HG03342 (cell line): ENCODE data around the gene NEFH.
A peak's percentile ranks its signal among the peaks of the same experiment; 100 is the strongest.
"Not testable (repeated sequence)": the region's sequence is repeated elsewhere in the genome, so short reads cannot be mapped to it uniquely, and the experiment has no call there.

Experiments used
- ATAC-seq: cut with Tn5 transposase; IDR thresholded peaks from one replicate; pipeline ENCODE4 v1.9.1; 2021; ENCODE audit warnings: mild to moderate bottlenecking, moderate library complexity; ENCODE audit not compliant: unreplicated experiment

NEFH gene

DNA sequence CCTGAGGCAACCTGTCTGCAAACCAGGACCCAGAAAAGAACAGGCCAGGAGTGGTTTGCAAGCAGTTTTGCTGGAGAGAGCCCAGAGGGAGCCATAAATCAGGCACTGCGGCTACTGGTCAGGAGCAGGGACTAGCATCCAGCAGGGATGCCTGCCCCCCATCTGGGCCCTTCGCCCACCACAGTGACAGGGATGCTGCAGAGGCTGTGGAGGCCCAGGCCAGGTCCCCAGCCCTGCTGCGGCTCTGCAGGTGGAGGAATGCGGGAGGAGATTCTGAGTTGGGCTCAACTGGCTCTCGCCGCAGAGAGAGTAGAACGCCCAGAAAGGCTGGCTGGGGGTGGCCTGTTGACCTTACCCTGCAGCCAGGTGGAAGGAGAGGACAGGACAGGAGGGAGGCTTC is 16.4 kb upstream of the NEFH start:
- ATAC-seq: no peak

DNA sequence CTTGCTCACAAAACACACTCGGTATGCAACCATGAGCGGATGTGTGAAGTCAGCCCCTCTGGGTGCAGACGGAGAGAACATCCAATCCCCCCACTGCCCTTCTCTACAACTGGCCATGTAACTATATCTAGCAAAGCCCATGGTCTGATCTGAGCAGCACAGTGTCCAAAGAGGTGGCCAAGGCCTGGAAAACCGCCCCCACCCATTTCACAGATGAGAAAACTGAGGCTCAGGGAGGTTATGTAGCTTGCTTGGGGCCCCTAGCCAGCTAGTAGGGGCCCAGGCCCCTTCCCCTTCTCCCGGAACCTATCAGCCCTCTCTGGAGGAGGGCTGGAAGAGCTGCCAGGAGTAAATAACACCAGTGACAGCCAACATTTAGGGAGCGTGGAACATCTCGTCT is 15.4 kb upstream of the NEFH start:
- ATAC-seq: no peak

DNA sequence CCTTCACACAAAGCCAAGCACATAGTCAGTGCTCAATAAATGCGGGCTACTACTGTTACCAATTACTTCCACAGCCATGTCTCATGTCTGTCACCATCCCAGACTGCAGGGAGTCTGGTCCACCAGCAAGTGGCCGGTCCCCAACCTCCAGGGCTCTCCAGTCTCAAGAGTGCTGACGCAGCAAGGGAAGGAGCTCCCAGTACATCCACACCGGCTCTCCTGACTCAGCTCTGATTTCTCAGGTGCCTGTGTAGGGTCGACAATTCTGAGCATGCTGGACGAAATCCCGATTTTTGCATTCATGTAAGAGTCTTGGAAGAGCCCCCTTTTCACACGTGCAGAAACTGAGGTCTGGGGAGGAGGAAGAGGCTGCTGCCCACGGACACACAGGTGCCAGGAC is 10.3 kb upstream of the NEFH start:
- no peak for ATAC-seq

DNA sequence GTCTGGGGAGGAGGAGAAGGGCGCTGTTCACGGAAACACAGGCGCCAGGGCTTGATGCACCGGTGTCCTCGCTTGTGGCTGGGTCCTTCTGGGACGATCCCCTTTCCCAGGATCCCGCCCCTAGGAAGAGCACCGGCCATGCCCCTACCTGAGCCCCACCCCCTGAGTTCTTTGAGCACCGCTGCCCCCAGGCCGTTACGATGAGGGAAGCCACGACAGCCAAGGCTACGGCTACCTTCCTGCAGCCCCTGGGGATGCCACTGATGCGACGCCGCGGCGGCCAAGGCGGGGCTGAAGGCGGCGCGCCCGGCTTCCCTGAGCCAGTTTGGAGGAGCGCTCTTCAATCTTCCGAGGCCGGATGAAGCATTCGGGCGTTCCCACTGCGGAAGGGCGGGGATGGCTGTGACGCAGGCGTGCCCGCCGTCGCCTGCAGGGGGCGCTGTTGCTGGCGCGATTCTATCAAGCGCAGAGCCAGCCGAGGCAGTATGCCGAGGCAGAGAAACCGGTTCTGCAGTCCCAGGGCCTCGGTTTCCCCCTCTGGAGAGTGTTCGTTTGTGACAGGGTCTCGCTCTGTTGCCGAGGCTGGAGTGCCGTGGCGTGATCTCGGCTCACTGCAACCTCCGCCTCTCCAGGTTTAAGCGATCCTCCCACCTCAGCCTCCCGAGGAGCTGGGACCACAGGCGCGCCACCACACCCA is 9.7 kb upstream of the NEFH start:
- no peak for ATAC-seq

DNA sequence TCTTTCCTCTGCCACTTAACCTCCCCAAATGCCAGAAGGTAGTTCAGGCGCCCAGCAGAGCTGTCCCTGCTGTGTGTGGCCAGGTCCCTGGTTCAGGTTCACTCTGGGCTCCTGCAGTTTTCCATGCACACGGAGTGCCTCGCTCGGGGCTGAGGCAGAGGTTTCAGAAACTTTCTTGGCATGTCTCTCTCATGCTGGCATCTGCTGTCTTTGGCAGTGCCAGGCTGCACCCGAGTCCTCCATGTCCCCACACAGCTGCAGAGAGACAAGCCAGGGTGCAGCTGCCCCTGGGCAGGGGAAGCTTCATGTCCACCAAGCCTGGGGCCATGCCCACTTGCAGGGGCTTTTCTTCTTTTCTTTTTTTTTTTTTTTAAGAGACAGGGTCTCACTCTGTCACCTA is 7.0 kb upstream of the NEFH start:
- ATAC-seq: no peak

DNA sequence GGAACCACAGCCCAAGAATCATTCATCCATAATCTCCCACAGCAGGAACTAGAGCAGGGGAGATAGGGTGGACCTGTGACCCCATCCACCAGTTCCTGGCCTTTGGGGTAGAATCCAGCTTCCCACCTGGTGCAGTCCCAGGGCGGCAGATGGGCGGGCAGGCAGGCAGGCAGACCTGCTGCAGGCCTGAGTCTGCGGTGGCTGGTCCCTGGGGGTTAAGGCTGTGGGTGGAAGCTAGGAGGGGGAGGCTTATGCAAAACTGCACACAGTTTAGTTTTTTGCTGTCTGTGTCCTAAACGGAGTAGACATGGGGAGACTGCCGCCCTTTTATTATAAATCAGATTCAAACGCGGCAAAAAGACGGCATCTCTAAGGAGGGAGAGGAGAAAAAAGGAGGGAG is 4.5 kb upstream of the NEFH start:
- peak; percentile 63 for ATAC-seq

DNA sequence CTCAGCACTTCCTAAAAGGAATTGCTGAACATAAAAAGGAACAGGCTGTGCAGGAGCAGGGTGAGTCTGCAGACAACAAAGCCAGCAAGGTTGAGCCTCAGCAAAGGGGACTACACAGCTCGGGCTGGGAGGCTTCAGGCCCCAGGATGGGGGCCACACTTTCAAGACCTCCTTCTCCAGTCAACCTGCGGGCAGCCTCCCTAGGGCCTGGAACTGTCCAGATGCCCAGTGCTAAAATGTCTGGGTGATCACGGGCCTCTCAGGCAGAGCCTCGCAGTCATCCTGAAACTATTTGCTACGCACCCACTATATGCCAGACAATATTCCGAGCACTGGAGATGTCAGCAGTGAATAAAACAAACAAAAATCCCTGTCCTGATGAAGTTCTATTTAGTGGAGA is 3.9 kb upstream of the NEFH start:
- ATAC-seq: no peak

DNA sequence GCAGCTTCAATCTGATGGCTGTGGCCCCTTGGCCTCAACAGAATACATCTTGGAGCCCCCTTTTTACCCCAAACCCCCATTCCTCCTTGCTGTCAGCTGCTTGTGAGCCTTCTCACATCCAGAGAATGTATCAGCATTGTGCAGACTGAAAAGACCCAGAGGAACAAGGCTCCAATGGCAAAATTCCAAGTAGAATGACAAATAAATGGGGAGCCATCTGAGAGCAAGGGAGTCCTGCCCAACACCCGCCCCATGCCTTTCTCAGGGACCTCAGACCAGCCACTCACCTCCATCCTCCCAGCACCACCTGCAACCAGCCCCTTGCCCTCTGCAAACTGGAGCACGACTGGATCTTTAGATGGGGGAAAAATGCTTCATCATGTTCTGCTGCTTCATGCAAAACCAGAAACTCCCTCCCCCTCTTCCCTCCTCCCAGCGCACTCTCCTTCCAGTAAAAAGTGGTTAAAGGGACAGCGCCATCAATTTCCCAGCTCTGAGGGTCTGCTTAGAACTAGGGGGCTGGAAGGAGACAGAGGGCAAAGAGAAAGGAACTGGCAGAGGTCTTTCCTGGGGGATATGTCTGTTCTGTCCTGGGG is 2.2 kb upstream of the NEFH start:
- no peak for ATAC-seq

DNA sequence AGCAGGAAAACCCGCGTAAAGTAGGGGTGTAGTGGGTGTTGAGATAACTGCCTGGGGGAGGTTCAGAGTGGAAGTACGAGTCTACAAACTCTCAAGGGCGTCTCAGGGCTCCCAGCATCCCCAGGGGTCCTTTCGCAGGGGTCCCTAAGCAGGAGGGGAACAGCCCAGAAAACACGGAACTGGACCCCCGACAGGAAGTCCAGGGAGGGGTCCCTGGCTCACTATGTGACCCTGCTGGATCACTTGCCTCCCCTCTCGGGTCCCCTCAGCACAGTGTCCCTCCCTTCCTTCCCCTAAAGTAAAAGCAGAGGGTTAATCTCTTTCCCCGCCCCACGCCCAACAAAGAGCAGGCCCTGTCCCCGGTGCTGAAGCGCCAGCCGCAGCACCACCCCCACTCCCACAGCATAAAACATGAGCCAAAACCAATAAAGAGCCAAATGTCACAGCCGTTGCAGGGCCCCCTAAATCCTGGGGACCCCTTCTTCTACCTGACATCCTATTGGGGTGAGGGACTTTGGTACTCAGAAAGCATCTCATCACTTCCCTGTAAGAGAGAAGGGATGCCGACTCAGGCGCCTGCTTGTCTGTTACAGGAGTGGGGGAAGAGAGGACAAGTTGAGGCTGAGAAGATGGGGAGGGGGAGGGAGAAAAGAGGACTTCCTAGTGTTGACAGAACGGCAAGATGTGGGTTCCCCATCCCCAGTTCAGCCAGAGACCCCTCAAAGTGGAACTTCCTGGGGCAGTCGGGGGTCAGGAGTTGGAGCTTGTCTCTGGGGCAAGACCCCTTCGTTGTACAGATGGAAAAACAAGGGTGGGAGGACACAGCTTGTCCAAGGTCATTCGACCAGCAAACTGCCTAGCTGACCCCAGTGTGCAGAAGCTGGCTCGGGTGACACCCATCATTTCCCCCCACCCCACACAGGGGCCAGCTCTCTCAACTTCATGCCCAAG is 1.4 kb upstream of the NEFH start:
- ATAC-seq: no peak

DNA sequence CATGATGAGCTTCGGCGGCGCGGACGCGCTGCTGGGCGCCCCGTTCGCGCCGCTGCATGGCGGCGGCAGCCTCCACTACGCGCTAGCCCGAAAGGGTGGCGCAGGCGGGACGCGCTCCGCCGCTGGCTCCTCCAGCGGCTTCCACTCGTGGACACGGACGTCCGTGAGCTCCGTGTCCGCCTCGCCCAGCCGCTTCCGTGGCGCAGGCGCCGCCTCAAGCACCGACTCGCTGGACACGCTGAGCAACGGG is 169 bp downstream of the NEFH start:
- no peak for ATAC-seq

DNA sequence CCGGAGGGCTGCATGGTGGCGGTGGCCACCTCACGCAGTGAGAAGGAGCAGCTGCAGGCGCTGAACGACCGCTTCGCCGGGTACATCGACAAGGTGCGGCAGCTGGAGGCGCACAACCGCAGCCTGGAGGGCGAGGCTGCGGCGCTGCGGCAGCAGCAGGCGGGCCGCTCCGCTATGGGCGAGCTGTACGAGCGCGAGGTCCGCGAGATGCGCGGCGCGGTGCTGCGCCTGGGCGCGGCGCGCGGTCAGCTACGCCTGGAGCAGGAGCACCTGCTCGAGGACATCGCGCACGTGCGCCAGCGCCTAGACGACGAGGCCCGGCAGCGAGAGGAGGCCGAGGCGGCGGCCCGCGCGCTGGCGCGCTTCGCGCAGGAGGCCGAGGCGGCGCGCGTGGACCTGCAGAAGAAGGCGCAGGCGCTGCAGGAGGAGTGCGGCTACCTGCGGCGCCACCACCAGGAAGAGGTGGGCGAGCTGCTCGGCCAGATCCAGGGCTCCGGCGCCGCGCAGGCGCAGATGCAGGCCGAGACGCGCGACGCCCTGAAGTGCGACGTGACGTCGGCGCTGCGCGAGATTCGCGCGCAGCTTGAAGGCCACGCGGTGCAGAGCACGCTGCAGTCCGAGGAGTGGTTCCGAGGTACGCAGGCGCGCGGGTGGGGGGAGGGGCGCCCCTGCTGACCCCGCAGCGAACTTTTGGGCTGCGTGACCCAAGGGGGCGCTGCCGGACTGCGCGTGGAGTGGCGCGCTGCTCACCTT is 670 bp downstream of the NEFH start:
- ATAC-seq: no peak

DNA sequence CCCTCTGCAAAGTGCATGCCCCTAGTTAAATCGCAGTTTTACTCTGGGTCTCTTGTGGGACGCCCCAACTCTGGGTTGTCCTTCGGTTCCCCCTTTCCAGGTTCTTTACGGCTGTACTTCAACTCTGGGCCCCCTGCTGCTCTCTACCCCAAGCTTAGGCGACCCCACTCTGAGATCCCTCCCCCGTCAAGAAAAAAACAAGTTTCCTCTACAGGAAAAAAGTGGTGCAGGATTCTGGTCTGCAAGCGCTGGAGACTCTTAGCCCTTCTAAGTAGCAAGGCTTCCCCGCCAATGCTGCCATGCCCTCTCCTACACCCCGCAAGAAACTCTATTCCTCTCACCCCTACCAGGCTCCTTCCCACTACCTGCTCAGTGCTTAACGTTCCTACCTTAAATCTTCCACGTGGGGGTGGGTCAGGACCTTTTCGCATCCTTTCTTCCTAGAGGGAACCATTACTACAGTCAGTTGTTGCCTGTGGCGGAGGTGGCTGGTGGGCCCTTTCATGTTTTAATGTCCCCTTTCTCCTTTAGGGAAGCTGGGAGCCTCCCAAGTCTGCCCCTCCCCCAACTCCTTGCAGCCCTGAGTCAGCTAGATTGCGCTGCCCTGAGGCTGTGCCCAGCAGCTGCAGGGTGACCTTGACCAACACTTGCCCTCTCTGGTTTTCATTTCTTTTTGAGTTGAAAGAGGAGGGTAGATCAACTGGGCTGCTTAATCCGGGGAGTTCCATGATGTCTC is 1.4 kb downstream of the NEFH start:
- ATAC-seq: no peak

DNA sequence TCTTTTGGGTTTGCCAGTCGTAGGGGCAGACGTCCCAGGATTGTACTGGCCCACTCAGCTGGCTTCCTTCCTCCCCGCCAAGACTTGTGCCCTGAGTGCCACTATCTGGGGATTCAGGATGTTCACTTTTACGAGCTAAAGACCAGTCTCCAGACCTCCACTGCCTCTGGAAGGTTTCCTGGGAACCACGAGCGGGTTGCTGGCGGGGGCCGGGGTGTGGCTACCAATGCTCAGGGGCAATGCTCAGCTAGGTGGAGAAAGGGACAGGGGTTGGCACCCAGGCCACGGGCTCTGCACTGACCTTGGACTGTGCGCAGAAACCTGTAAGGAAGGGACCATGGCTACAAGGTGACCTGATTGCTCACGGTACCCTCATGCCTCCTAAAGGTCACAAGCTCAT is 2.2 kb downstream of the NEFH start:
- no peak for ATAC-seq

DNA sequence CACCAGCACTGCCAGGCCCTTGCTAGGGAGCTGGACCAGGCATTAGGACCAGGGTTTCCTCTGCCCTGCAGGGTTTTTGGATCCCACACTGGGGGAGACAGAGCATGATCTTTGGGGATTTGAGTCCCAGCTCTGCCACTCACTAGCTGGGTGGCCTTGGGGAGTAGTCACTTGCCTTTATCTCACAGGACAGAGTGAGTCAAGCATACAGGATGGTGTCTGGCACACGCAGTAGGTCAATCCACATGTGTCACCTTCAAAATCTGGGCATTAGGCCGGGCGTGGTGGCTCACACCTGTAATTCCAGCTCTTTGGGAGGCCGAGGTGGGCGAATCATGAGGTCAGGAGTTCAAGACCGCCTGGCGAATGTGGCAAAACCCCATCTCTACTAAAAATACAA is 2.7 kb downstream of the NEFH start:
- no peak for ATAC-seq

DNA sequence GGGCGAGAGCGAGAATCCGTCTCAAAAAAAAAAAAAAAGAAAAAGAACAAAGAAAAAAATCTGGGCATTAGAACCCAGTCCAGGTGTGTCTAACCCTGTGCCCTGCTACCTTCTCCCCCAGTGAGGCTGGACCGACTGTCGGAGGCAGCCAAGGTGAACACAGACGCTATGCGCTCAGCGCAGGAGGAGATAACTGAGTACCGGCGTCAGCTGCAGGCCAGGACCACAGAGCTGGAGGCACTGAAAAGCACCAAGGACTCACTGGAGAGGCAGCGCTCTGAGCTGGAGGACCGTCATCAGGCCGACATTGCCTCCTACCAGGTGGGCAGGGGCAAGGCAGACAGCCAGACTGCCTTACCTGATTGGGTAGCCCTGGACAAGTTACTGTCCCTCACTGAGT is 3.2 kb downstream of the NEFH start:
- no peak for ATAC-seq

DNA sequence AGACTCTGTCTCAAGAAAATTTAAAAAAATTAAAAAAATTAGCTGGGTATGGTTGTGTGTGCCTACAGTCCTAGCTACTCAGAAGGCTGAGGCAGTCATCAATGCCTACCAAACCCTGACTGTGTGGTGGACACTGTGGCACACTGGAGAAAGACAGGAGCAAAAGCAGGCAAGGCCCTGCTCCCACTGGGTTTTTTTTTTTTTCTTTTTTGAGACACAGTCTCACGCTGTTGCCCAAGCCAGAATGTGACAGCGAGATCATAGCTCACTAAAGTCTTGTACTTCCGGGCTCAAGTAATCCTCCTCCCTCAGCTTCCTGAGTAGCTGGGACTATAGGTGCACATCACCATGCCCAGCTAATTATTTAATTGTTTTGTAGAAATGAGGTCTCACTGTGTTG is 4.6 kb downstream of the NEFH start:
- ATAC-seq: no peak

DNA sequence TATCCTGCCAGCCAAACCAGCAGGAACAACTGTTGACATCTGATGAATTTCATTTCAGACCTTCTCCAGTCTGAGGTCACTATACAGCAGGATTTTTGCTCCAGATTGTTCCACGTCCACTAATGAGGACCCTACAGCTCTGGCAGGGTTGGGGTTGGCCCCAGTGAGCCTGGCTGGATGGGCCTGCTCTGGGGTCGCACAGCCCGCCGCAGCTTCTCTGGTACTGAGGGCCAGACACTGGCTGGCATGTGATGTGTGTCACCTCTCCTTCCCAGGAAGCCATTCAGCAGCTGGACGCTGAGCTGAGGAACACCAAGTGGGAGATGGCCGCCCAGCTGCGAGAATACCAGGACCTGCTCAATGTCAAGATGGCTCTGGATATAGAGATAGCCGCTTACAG is 5.4 kb downstream of the NEFH start:
- ATAC-seq: no peak

DNA sequence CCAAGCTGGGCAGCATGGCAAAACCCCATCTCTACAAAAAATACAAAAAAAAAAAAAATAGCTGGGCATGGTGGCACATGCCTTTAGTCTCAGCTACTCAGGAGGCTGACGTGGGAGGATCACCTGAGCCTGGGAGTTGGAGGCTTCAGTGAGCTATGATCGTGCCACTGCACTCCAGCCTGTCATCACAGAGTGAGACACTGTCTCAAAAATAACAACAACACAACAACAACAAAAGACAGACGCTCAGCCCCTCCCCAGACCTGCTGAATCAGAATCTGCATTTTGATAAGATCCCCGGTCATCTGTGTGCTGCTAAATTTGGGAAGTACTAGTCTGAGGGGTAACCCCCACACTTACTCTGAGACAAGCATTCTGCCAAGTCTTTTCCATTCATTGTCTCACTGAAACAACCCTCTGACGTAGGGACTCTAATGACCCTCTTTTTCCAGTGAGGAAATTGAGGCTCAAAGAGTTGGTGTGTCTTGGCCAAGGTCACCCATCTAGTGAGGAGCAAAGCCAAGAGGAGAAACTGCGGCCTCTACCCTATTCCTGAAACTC is 7.5 kb downstream of the NEFH start:
- no peak for ATAC-seq

DNA sequence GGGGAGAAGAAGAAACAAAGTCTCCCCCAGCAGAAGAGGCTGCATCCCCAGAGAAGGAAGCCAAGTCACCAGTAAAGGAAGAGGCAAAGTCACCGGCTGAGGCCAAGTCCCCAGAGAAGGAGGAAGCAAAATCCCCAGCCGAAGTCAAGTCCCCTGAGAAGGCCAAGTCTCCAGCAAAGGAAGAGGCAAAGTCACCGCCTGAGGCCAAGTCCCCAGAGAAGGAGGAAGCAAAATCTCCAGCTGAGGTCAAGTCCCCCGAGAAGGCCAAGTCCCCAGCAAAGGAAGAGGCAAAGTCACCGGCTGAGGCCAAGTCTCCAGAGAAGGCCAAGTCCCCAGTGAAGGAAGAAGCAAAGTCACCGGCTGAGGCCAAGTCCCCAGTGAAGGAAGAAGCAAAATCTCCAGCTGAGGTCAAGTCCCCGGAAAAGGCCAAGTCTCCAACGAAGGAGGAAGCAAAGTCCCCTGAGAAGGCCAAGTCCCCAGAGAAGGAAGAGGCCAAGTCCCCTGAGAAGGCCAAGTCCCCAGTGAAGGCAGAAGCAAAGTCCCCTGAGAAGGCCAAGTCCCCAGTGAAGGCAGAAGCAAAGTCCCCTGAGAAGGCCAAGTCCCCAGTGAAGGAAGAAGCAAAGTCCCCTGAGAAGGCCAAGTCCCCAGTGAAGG is 9.2 kb downstream of the NEFH start:
- ATAC-seq: not testable (repeated sequence)

DNA sequence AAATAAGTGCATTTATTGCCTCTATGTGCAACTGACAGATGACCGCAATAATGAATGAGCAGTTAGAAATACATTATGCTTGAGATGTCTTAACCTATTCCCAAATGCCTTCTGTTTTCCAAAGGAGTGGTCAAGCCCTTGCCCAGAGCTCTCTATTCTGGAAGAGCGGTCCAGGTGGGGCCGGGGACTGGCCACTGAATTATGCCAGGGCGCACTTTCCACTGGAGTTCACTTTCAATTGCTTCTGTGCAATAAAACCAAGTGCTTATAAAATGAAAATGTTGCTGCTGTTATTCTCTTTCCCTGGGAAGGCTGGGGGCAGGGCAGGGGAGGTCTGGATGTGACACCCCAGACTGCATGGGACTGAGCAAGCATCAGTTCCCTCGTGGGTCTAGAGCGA is 11.0 kb downstream of the NEFH start:
- no peak for ATAC-seq
